A549 (cell line): Measurements from ENCODE around the gene NDUFA13. TPM values are rescaled to one million over a fixed set of nuclear protein-coding genes. Genes with fewer than 3 reads are reported as not detected.

ENCODE experiments used
- ATAC-seq, 2 experiments: fragments of 200-7000 bp in 1 of 2; fragments of >200 bp in 1 of 2; cut with Nextera tagmentation in 1 of 2; cut with Tn5 transposase in 1 of 2; 3 replicates each; pipeline versions ENCODE4 v1.8.0 to v1.9.1; 2018 to 2020; ENCODE audit warnings: mild to moderate bottlenecking in 1 of 2, moderate library complexity in 1 of 2
- CTCF ChIA-PET: fragments of 300-600 bp; sonication (Branson Sonifier 250); formaldehyde crosslinking; extraction: SDS; loops from one replicate; lab custom pipeline; 2021; ENCODE audit warnings: antibody characterized with exemption, inconsistent platforms; lab: Yijun Ruan, JAX
- POLR2A ChIA-PET: fragments of 350-600 bp; formaldehyde crosslinking; extraction: SDS; loops from one replicate; lab custom pipeline; 2021; ENCODE audit warnings: antibody characterized with exemption, inconsistent platforms; lab: Yijun Ruan, JAX
- DNase-seq, 2 experiments: peaks; one replicate each; pipeline versions ENCODE4 v3.0.0 to v3.0.0-alpha.2; 2011 to 2016; ENCODE audit warnings: low read depth in 1 of 2, low spot score in 1 of 2
- FAIRE-seq: peaks from 2 replicates; lab custom pipeline; 2011; peaks lifted over from hg19 to GRCh38; lab: Jason Lieb, UNC
- H3K27ac ChIP-seq, 2 experiments: fragments of >200 bp; sonication (Bioruptor Twin); formaldehyde crosslinking; 3 replicates each; pipeline ENCODE4 v1.5.1; 2016 to 2017
- H3K4me1 ChIP-seq: fragments of >200 bp; sonication (Bioruptor Twin); formaldehyde crosslinking; 3 replicates; pipeline ENCODE4 v1.6.1; 2016
- H3K4me2 ChIP-seq: fragments of >200 bp; sonication (Bioruptor Twin); formaldehyde crosslinking; 3 replicates; pipeline ENCODE4 v1.6.1; 2016
- H3K4me3 ChIP-seq: fragments of >200 bp; sonication (Bioruptor Twin); formaldehyde crosslinking; 3 replicates; pipeline ENCODE4 v1.5.1; 2016
- H3K9me3 ChIP-seq: fragments of >200 bp; sonication (Bioruptor Twin); formaldehyde crosslinking; 3 replicates; pipeline ENCODE4 v1.6.1; 2016
- CBX2 ChIP-seq: fragments of 200-600 bp; sonication (generic); IDR thresholded peaks from 2 replicates; pipeline ENCODE4 v1.6.1; 2016; ENCODE audit warnings: low read depth, mild to moderate bottlenecking, borderline replicate concordance
- CBX8 ChIP-seq: fragments of 200-600 bp; sonication (generic); IDR thresholded peaks from 2 replicates; pipeline ENCODE4 v1.6.1; 2016
- CEBPB ChIP-seq, 2 experiments: fragments of >200 bp in 1 of 2; sonication (Bioruptor Twin) in 1 of 2; formaldehyde crosslinking in 1 of 2; IDR thresholded peaks; 2 replicates each; pipeline ENCODE4 v1.6.1; 2012 to 2016
- EHMT2 ChIP-seq: fragments of 200-600 bp; sonication (generic); IDR thresholded peaks from 2 replicates; pipeline ENCODE4 v1.6.1; 2016; ENCODE audit warnings: antibody characterized with exemption, low read depth, mild to moderate bottlenecking, moderate library complexity
- EP300 ChIP-seq, 2 experiments: fragments of >200 bp; sonication (Bioruptor Twin); formaldehyde crosslinking; IDR thresholded peaks; 2 replicates in 1 of 2; 3 replicates in 1 of 2; pipeline ENCODE4 v1.6.1; 2016 to 2017
- HOXA7 ChIP-seq: fragments of 250-450 bp; sonication (Bioruptor Pico); IDR thresholded peaks from 2 replicates; pipeline ENCODE4 v1.5.0; 2020; ENCODE audit warnings: mild to moderate bottlenecking, moderate library complexity
- HOXB5 ChIP-seq: fragments of 250-450 bp; sonication (Bioruptor Pico); IDR thresholded peaks from 2 replicates; pipeline ENCODE4 v1.5.0; 2020; ENCODE audit warnings: mild to moderate bottlenecking, moderate library complexity
- JUN ChIP-seq, 2 experiments: fragments of >200 bp; sonication (Bioruptor Twin); formaldehyde crosslinking; IDR thresholded peaks; 2 replicates in 1 of 2; 3 replicates in 1 of 2; pipeline ENCODE4 v1.6.1; 2016 to 2017
- MAFK ChIP-seq: fragments of 450-650 bp; IDR thresholded peaks from 2 replicates; pipeline ENCODE4 v1.6.1; 2014; ENCODE audit not compliant: partially characterized antibody
- MYC ChIP-seq: IDR thresholded peaks from 2 replicates; pipeline ENCODE4 v1.6.1; 2012; ENCODE audit warnings: mild to moderate bottlenecking, inconsistent platforms, low read length, improper control_type of control experiment, borderline replicate concordance
- NR3C1 ChIP-seq: fragments of >200 bp; sonication (Bioruptor Twin); formaldehyde crosslinking; IDR thresholded peaks from 3 replicates; pipeline ENCODE4 v1.6.1; 2017
- RAD21 ChIP-seq, 2 experiments: fragments of >200 bp in 1 of 2; sonication (Bioruptor Twin) in 1 of 2; formaldehyde crosslinking in 1 of 2; IDR thresholded peaks in 1 of 2; conservative IDR thresholded peaks in 1 of 2; 2 replicates in 1 of 2; 3 replicates in 1 of 2; pipeline ENCODE4 v1.6.1; 2012 to 2018; ENCODE audit warnings: inconsistent platforms in 1 of 2
- RNF2 ChIP-seq: fragments of 200-600 bp; sonication (generic); IDR thresholded peaks from 2 replicates; pipeline ENCODE4 v1.6.1; 2016; ENCODE audit warnings: low read depth, mild to moderate bottlenecking, antibody characterized with exemption, moderate library complexity, borderline replicate concordance
- SREBF2 ChIP-seq: fragments of 450-650 bp; IDR thresholded peaks from 2 replicates; pipeline ENCODE4 v1.6.1; 2014; ENCODE audit warnings: mild to moderate bottlenecking, moderate library complexity
- ZC3H11A ChIP-seq: fragments of 450-650 bp; IDR thresholded peaks from 2 replicates; pipeline ENCODE4 v1.6.1; 2014; ENCODE audit warnings: antibody characterized with exemption, mild to moderate bottlenecking
- ZFP36 ChIP-seq: fragments of 450-650 bp; IDR thresholded peaks from 2 replicates; pipeline ENCODE4 v1.6.1; 2014; ENCODE audit warnings: borderline replicate concordance; ENCODE audit not compliant: partially characterized antibody
- ZNF302 ChIP-seq: fragments of 250-450 bp; sonication (Bioruptor Pico); IDR thresholded peaks from 2 replicates; pipeline ENCODE4 v1.9.0; 2021; ENCODE audit warnings: inconsistent platforms, mild to moderate bottlenecking, moderate library complexity
- ZSCAN20 ChIP-seq: fragments of 250-450 bp; sonication (Bioruptor Pico); IDR thresholded peaks from 2 replicates; pipeline ENCODE4 v1.8.0; 2022; ENCODE audit warnings: mild to moderate bottlenecking, moderate library complexity
- WGBS: methylation state at CpG from one replicate; pipeline ENCODE4 v1.1.6; 2017; ENCODE audit errors: missing lambda C conversion rate; 5-methylcytosine and 5-hydroxymethylcytosine counted together
- polyA plus RNA-seq, 4 experiments: library from polyadenylated mRNA; depleted of rRNA in 3 of 4; stranded (reverse); fragments of >200 nt; fragmentation: RNase III in 1 of 4; extraction: RNeasy Plus Mini Kit Qiagen cat#74134 plus additional on column Dnase treatment in 1 of 4; gene quantifications; 2 replicates in 3 of 4; 3 replicates in 1 of 4; pipeline ENCODE4 v1.2.3, GENCODE V29; 2011 to 2017
- TF ChIP-seq, protein P1 (sequence below): fragments of 450-650 bp; IDR thresholded peaks from 2 replicates; pipeline ENCODE4 v1.6.1; 2014; ENCODE audit warnings: antibody characterized with exemption
- TF ChIP-seq, protein P2 (sequence below): fragments of 250-450 bp; sonication (Bioruptor Pico); IDR thresholded peaks from 2 replicates; pipeline ENCODE4 v1.5.0; 2020; ENCODE audit warnings: low read depth, mild to moderate bottlenecking, moderate library complexity
- TF ChIP-seq, protein P3 (sequence below): fragments of >200 bp; sonication (Bioruptor Twin); formaldehyde crosslinking; IDR thresholded peaks from 3 replicates; pipeline ENCODE4 v1.5.1; 2016
- TF ChIP-seq, protein P4 (sequence below): fragments of 250-450 bp; sonication (Bioruptor Pico); IDR thresholded peaks from 2 replicates; pipeline ENCODE4 v1.5.0; 2021; ENCODE audit warnings: mild to moderate bottlenecking, moderate library complexity, borderline replicate concordance
- TF ChIP-seq, protein P5 (sequence below): IDR thresholded peaks from 2 replicates; pipeline ENCODE4 v1.6.1; 2012; ENCODE audit warnings: low read depth, borderline replicate concordance
- TF ChIP-seq, protein P6 (sequence below): fragments of 150-350 bp; IDR thresholded peaks from 2 replicates; pipeline ENCODE4 v1.6.1; 2014; ENCODE audit warnings: low read depth, mild to moderate bottlenecking, low read length

NDUFA13 gene
- polyA plus RNA-seq, 2 of the 4 experiments (the other 2 are of a cell fraction): 197 to 253 TPM

DNA sequence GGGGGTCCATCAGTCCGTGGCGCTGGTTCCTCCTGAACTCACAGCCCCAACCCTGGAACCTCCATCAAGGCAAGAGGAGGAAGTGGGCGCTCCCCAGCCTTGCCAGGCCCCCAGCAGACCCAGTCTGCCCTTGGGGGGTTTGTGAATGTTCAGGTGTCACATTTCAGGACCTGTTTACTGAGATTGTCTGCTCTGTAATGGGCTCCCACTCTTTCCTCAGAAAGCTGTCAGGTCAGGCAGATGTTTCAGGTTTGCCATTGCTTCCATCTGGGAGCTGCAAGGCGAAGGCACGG lies 30.1 kb upstream of the NDUFA13 start:
- TF ChIP-seq, protein P1, sequence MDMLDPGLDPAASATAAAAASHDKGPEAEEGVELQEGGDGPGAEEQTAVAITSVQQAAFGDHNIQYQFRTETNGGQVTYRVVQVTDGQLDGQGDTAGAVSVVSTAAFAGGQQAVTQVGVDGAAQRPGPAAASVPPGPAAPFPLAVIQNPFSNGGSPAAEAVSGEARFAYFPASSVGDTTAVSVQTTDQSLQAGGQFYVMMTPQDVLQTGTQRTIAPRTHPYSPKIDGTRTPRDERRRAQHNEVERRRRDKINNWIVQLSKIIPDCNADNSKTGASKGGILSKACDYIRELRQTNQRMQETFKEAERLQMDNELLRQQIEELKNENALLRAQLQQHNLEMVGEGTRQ: no peak
- TF ChIP-seq ZSCAN20 (CRISPR knock-in tag) (no peak), JUN (IDR thresholded peaks at IDR 0.05) (no peak), RAD21 (conservative IDR thresholded peaks at IDR 0.05 in 1 of 2, IDR thresholded peaks at IDR 0.05 in 1 of 2) (no peak), CBX8 (no peak), EP300 (IDR thresholded peaks at IDR 0.05) (no peak), NR3C1 (no peak), SREBF2 (no peak), ZNF302 (no peak), EHMT2 (no peak), HOXA7 (CRISPR knock-in tag) (no peak), MYC (no peak), MAFK (no peak), ZC3H11A (no peak)
- TF ChIP-seq, protein P2, sequence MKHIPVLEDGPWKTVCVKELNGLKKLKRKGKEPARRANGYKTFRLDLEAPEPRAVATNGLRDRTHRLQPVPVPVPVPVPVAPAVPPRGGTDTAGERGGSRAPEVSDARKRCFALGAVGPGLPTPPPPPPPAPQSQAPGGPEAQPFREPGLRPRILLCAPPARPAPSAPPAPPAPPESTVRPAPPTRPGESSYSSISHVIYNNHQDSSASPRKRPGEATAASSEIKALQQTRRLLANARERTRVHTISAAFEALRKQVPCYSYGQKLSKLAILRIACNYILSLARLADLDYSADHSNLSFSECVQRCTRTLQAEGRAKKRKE: no peak
- TF ChIP-seq, protein P3, sequence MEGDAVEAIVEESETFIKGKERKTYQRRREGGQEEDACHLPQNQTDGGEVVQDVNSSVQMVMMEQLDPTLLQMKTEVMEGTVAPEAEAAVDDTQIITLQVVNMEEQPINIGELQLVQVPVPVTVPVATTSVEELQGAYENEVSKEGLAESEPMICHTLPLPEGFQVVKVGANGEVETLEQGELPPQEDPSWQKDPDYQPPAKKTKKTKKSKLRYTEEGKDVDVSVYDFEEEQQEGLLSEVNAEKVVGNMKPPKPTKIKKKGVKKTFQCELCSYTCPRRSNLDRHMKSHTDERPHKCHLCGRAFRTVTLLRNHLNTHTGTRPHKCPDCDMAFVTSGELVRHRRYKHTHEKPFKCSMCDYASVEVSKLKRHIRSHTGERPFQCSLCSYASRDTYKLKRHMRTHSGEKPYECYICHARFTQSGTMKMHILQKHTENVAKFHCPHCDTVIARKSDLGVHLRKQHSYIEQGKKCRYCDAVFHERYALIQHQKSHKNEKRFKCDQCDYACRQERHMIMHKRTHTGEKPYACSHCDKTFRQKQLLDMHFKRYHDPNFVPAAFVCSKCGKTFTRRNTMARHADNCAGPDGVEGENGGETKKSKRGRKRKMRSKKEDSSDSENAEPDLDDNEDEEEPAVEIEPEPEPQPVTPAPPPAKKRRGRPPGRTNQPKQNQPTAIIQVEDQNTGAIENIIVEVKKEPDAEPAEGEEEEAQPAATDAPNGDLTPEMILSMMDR: no peak
- TF ChIP-seq, protein P4, sequence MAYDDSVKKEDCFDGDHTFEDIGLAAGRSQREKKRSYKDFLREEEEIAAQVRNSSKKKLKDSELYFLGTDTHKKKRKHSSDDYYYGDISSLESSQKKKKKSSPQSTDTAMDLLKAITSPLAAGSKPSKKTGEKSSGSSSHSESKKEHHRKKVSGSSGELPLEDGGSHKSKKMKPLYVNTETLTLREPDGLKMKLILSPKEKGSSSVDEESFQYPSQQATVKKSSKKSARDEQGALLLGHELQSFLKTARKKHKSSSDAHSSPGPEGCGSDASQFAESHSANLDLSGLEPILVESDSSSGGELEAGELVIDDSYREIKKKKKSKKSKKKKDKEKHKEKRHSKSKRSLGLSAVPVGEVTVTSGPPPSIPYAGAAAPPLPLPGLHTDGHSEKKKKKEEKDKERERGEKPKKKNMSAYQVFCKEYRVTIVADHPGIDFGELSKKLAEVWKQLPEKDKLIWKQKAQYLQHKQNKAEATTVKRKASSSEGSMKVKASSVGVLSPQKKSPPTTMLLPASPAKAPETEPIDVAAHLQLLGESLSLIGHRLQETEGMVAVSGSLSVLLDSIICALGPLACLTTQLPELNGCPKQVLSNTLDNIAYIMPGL (CRISPR knock-in tag): no peak
- TF ChIP-seq, protein P5, sequence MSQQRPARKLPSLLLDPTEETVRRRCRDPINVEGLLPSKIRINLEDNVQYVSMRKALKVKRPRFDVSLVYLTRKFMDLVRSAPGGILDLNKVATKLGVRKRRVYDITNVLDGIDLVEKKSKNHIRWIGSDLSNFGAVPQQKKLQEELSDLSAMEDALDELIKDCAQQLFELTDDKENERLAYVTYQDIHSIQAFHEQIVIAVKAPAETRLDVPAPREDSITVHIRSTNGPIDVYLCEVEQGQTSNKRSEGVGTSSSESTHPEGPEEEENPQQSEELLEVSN: no peak
- TF ChIP-seq, protein P6, sequence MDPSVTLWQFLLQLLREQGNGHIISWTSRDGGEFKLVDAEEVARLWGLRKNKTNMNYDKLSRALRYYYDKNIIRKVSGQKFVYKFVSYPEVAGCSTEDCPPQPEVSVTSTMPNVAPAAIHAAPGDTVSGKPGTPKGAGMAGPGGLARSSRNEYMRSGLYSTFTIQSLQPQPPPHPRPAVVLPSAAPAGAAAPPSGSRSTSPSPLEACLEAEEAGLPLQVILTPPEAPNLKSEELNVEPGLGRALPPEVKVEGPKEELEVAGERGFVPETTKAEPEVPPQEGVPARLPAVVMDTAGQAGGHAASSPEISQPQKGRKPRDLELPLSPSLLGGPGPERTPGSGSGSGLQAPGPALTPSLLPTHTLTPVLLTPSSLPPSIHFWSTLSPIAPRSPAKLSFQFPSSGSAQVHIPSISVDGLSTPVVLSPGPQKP: no peak
- H3K4me2 ChIP-seq: no peak overlapping the region
- ATAC-seq: no peak

DNA sequence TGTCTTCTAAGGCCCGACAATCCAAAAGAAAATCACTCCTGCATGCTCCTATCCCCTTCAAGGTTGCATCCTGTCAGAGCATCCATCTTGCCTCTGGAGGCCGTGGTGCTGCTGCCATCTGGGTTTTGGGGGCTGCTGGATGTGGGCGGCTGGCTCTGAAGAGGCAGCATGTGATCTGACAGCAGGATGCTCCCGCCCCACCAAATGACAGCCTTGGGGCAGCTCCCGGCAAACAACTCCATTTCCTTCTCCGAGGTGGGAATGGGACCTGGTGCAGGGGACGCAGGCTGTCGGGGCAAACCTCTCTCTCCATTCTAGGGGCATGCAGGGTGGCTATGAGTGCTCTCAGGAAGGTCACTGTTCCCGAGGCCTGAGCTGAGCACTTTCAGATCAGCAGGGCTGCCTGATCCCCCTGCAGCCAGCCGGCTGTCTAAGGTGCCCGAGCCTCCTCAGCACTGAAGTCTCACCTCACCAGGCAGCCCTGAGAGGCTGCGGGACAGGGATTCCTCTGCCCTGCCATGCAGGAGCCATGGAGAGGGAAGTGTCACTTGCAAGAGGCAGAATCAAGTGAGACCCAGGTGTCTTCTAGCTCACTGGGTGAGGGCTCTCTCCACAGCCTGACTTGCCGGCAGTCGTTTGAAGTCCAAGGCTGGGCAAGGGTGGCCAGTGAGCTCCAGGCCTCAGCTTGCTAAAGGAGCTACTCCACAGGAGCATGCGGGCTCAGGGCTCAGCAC lies 29.5 kb upstream of the NDUFA13 start:
- H3K4me3 ChIP-seq: no peak overlapping the region
- peaks cover 20% of the 10 kb centered on the region; the same call in 2 of the 3 replicates for H3K4me1 ChIP-seq
- 94% methylated on average over 2 of the region's 15 CpGs for WGBS
- no peak overlapping the region for H3K4me2 ChIP-seq
- TF ChIP-seq CBX2 (no peak), HOXB5 (CRISPR knock-in tag) (no peak), ZC3H11A (no peak), ZFP36 (no peak), RNF2 (no peak), CEBPB (IDR thresholded peaks at IDR 0.05) (no peak)
- ATAC-seq: no peak
- H3K27ac ChIP-seq: no peak overlapping the region
- FAIRE-seq: no peak
- no peaks in the 10 kb centered on the region for H3K9me3 ChIP-seq
- no peak for DNase-seq
- CTCF ChIA-PET: interaction anchor here (0.9 kb wide), 1 partner anchor 8 kb away, joined by 4 read pairs; no protein-coding TSS in a partner anchor
- POLR2A ChIA-PET: no interaction called here

More for the DNA sequence above, 30.1 kb upstream of the NDUFA13 start:
- no peak overlapping the region for H3K27ac ChIP-seq
- DNase-seq (no peak), FAIRE-seq (no peak)
- H3K4me1 ChIP-seq: peaks cover 20% of the 10 kb centered on the region; the same call in 2 of the 3 replicates
- no peaks in the 10 kb centered on the region for H3K9me3 ChIP-seq
- WGBS: 95% methylated on average over 5 of the region's 5 CpGs
- ChIA-PET CTCF (interaction anchor here (0.9 to 1.1 kb wide), 2 partner anchors 118 to 120 kb away, joined by 3 to 5 read pairs; no protein-coding TSS in a partner anchor), POLR2A (no interaction called here)
- no peak overlapping the region for H3K4me3 ChIP-seq
